ENCODE data around the gene UNC80. TPM values are rescaled to one million over a fixed set of nuclear protein-coding genes. Genes with fewer than 3 reads are reported as not detected.
A peak's percentile ranks its signal among the peaks of the same experiment; 100 is the strongest.

UNC80 gene
- total RNA-seq, 4 donors from 2014 or later = under 0.01 to 0.67 (median 0.06) TPM

- Histone ChIP-seq H3K4me3 (no peak overlapping the region), H3K4me1 (no peaks in the 10 kb centered on the region), H3K27ac (no peak overlapping the region), H3K9me3 (no peaks in the 10 kb centered on the region), H3K36me3 (no peaks in the 10 kb centered on the region), H3K27me3 (peaks cover 8% of the 10 kb centered on the region)
- WGBS, 2 donors (ENCODE audit: low coverage in 1 of 2) = 69% methylated on average over 8 of the region's 8 CpGs
- TF ChIP-seq EP300 (IDR thresholded peaks at IDR 0.05) = no peak
- TF ChIP-seq POLR2A (IDR thresholded peaks at IDR 0.05) = no peak
- no peak for TF ChIP-seq POLR2AphosphoS5 (IDR thresholded peaks at IDR 0.05)
- no peak for ATAC-seq
These were observed 150.5 kb downstream of the UNC80 start for GRCh38 chr2:209922116-209922515.

DNA sequence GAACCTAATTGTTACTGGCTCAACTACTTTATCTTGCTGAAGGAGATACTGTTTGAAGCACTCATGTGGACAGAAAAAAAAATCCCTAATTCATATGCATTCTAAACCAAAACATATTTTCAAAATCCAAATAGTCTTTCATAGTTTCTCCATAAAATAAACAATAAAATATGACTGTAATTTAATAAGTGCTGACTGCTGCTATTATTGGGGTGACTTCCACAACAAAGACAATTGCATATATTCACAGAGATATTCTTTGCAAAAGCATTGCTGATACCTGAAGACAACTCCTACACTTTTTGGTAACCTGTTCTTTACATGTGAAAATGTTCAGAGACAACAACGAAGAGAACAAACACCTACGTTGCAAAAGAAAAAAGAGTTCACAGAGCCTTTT is 157.7 kb downstream of the UNC80 start:
- Histone ChIP-seq H3K36me3 (no peaks in the 10 kb centered on the region), H3K4me1 (peaks cover 3 to 11% (median 4%) of the 10 kb centered on the region in 3 donors), H3K27me3 (peaks cover 11% of the 10 kb centered on the region), H3K27ac (no peak overlapping the region), H3K4me3 (no peak overlapping the region), H3K9me3 (no peaks in the 10 kb centered on the region)
- WGBS, 2 donors (ENCODE audit: low coverage in 1 of 2) = 77 to 82% methylated on average over 2 of the region's 2 CpGs
- TF ChIP-seq POLR2A (IDR thresholded peaks at IDR 0.05) (no peak), POLR2AphosphoS5 (IDR thresholded peaks at IDR 0.05) (no peak), EP300 (IDR thresholded peaks at IDR 0.05) (no peak)
- TF ChIP-seq, protein P1, sequence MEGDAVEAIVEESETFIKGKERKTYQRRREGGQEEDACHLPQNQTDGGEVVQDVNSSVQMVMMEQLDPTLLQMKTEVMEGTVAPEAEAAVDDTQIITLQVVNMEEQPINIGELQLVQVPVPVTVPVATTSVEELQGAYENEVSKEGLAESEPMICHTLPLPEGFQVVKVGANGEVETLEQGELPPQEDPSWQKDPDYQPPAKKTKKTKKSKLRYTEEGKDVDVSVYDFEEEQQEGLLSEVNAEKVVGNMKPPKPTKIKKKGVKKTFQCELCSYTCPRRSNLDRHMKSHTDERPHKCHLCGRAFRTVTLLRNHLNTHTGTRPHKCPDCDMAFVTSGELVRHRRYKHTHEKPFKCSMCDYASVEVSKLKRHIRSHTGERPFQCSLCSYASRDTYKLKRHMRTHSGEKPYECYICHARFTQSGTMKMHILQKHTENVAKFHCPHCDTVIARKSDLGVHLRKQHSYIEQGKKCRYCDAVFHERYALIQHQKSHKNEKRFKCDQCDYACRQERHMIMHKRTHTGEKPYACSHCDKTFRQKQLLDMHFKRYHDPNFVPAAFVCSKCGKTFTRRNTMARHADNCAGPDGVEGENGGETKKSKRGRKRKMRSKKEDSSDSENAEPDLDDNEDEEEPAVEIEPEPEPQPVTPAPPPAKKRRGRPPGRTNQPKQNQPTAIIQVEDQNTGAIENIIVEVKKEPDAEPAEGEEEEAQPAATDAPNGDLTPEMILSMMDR (IDR thresholded peaks at IDR 0.05) = no peak
- no peak for ATAC-seq

- TF ChIP-seq POLR2A (IDR thresholded peaks at IDR 0.05) = no peak
- peak; percentile 30 for TF ChIP-seq POLR2AphosphoS5 (IDR thresholded peaks at IDR 0.05)
- Histone ChIP-seq H3K9me3 (no peaks in the 10 kb centered on the region), H3K4me1 (peaks cover 3 to 16% (median 4%) of the 10 kb centered on the region in 3 donors), H3K27me3 (no peaks in the 10 kb centered on the region), H3K4me3 (peak overlapping the region in 1 of 2 donors; percentile 14), H3K36me3 (no peaks in the 10 kb centered on the region), H3K27ac (peak overlapping the region in 2 of 4 donors; percentile 22 to 28)
- ATAC-seq = peak; percentile 36
- WGBS, 2 donors (ENCODE audit: low coverage in 1 of 2) = 22 to 35% methylated on average over 12 of the region's 12 CpGs
These were observed 162.2 kb downstream of the UNC80 start for GRCh38 chr2:209933499-209934483.

- H3K9me3 ChIP-seq = no peaks in the 10 kb centered on the region
- WGBS, 2 donors (ENCODE audit: low coverage in 1 of 2) = 56 to 91% methylated on average over 3 of the region's 3 CpGs
- H3K4me1 ChIP-seq = peaks cover 3 to 25% (median 4%) of the 10 kb centered on the region in 3 donors
These were observed 164.6 kb downstream of the UNC80 start for GRCh38 chr2:209936106-209936666.

GRCh38 chr2:209937893-209938292 is 166.3 kb downstream of the UNC80 start:
- no peak for ATAC-seq

More at GRCh38 chr2:209936106-209936666, 164.6 kb downstream of the UNC80 start:
- H3K36me3 ChIP-seq = no peaks in the 10 kb centered on the region
- no peak for ATAC-seq
- no peak overlapping the region for H3K4me3 ChIP-seq
- H3K27me3 ChIP-seq = no peaks in the 10 kb centered on the region
- TF ChIP-seq, protein P1 (IDR thresholded peaks at IDR 0.05) = peak in 1 of 4 experiments; percentile 19
- TF ChIP-seq POLR2AphosphoS5 (IDR thresholded peaks at IDR 0.05) = no peak
- no peak for TF ChIP-seq POLR2A (IDR thresholded peaks at IDR 0.05)
- no peak overlapping the region for H3K27ac ChIP-seq

GRCh38 chr2:209938906-209939305 is 167.3 kb downstream of the UNC80 start:
- Histone ChIP-seq H3K4me1 (peaks cover 0 to 42% (median 0%) of the 10 kb centered on the region in 3 donors), H3K9me3 (no peaks in the 10 kb centered on the region), H3K27me3 (no peaks in the 10 kb centered on the region), H3K36me3 (no peaks in the 10 kb centered on the region), H3K27ac (no peak overlapping the region), H3K4me3 (no peak overlapping the region)
- ATAC-seq = no peak
- 50% methylated on average over 1 of the region's 1 CpG; no CpG with 5 or more reads in 1 of the 2 donors for WGBS, 2 donors (ENCODE audit: low coverage in 1 of 2)
- TF ChIP-seq, protein P1 (IDR thresholded peaks at IDR 0.05) = no peak
- TF ChIP-seq POLR2A (IDR thresholded peaks at IDR 0.05) (no peak), POLR2AphosphoS5 (IDR thresholded peaks at IDR 0.05) (no peak), EP300 (IDR thresholded peaks at IDR 0.05) (no peak)

More at GRCh38 chr2:209937893-209938292, 166.3 kb downstream of the UNC80 start:
- Histone ChIP-seq H3K27ac (no peak overlapping the region), H3K9me3 (no peaks in the 10 kb centered on the region), H3K4me1 (peaks cover 3 to 40% (median 4%) of the 10 kb centered on the region in 3 donors), H3K36me3 (no peaks in the 10 kb centered on the region), H3K4me3 (no peak overlapping the region), H3K27me3 (no peaks in the 10 kb centered on the region)
- TF ChIP-seq EP300 (IDR thresholded peaks at IDR 0.05) = no peak

All from gastroesophageal sphincter (tissue), 4 donors.